GM12878 (cell line): ENCODE data around the gene PREX1. TPM values are rescaled to one million over a fixed set of nuclear protein-coding genes. Genes with fewer than 3 reads are reported as not detected.

Source experiments
- ATAC-seq: fragments of 200-7000 bp; cut with Tn5 transposase; 3 replicates; pipeline ENCODE4 v1.9.1; 2020; ENCODE audit warnings: mild to moderate bottlenecking, moderate library complexity
- BruUV-seq: library from RNA; stranded (reverse); fragments of 400-500 nt; replicated peaks from 2 replicates; lab custom pipeline; 2021; lab: Mats Ljungman, UMichigan
- CTCF ChIA-PET: fragments of 300-600 bp; sonication (Branson Sonifier 250); formaldehyde crosslinking; extraction: SDS; loops from one replicate; lab custom pipeline; 2021; ENCODE audit warnings: inconsistent platforms; lab: Yijun Ruan, JAX
- POLR2A ChIA-PET: fragments of 350-600 bp; formaldehyde crosslinking; extraction: SDS; loops from one replicate; lab custom pipeline; 2021; ENCODE audit warnings: inconsistent platforms; lab: Charles Lee
- RAD21 ChIA-PET: fragments of 300-600 bp; sonication (Branson Sonifier 250); formaldehyde crosslinking; loops from one replicate; lab custom pipeline; 2023; ENCODE audit warnings: antibody characterized with exemption; ENCODE audit not compliant: unreplicated experiment; lab: Charles Lee
- SMC1A ChIA-PET: fragments of 300-600 bp; sonication (Branson Sonifier 250); formaldehyde crosslinking; loops from one replicate; lab custom pipeline; 2023; ENCODE audit not compliant: unreplicated experiment, uncharacterized antibody; lab: Charles Lee
- DNase-seq: peaks from one replicate; pipeline ENCODE4 v3.0.0-alpha.2; 2011; ENCODE audit warnings: low read depth, low spot score
- FAIRE-seq: peaks from 3 replicates; lab custom pipeline; 2011; peaks lifted over from hg19 to GRCh38; lab: Jason Lieb, UNC
- H2AFZ ChIP-seq: 2 replicates; pipeline ENCODE4 v1.6.0; 2011; ENCODE audit warnings: low read depth, low read length, control low read depth; ENCODE audit not compliant: control insufficient read depth
- H3K27ac ChIP-seq: 2 replicates; pipeline ENCODE4 v1.5.1; 2011; ENCODE audit warnings: control low read depth; ENCODE audit not compliant: control insufficient read depth, insufficient read depth
- H3K27me3 ChIP-seq, 2 experiments: replicated peaks in 1 of 2; 2 replicates each; pipeline versions ENCODE4 v1.6.0 to v1.6.1; 2011; ENCODE audit warnings: low read length in 1 of 2; ENCODE audit not compliant: control insufficient read depth in 2 of 2, insufficient read depth in 2 of 2
- H3K36me3 ChIP-seq, 2 experiments: 2 replicates each; pipeline ENCODE4 v1.5.1; 2011; ENCODE audit warnings: low read length in 1 of 2; ENCODE audit not compliant: control insufficient read depth in 2 of 2, insufficient read depth in 2 of 2
- H3K4me1 ChIP-seq: 2 replicates; pipeline ENCODE4 v1.6.1; 2011; ENCODE audit warnings: mild to moderate bottlenecking, low read length, moderate library complexity, mixed read lengths; ENCODE audit not compliant: control insufficient read depth, insufficient read depth
- H3K4me2 ChIP-seq: 2 replicates; pipeline ENCODE4 v1.6.0; 2011; ENCODE audit warnings: control low read depth; ENCODE audit not compliant: control insufficient read depth, insufficient read depth
- H3K4me3 ChIP-seq: fragments of 200-600 bp; sonication (generic); 2 replicates; pipeline ENCODE4 v1.5.1; 2016
- H3K79me2 ChIP-seq: 2 replicates; pipeline ENCODE4 v1.6.0; 2011; ENCODE audit warnings: low read length; ENCODE audit not compliant: control insufficient read depth, insufficient read depth
- H3K9ac ChIP-seq: 2 replicates; pipeline ENCODE4 v1.8.0; 2011; ENCODE audit warnings: low read length, control low read depth, mixed read lengths; ENCODE audit not compliant: control insufficient read depth, insufficient read depth
- H3K9me3 ChIP-seq: replicated peaks from 3 replicates; pipeline ENCODE4 v1.5.1; 2011; ENCODE audit warnings: mild to moderate bottlenecking, low read length; ENCODE audit not compliant: control insufficient read depth, insufficient read depth
- H4K20me1 ChIP-seq: 2 replicates; pipeline ENCODE4 v1.6.0; 2011; ENCODE audit not compliant: control insufficient read depth, insufficient read depth
- NBN ChIP-seq: fragments of 450-650 bp; IDR thresholded peaks from 2 replicates; pipeline ENCODE4 v1.6.1; 2016
- NFYA ChIP-seq: IDR thresholded peaks from 2 replicates; pipeline ENCODE4 v1.6.1; 2011; ENCODE audit warnings: low read depth, mild to moderate bottlenecking, low read length, improper control_type of control experiment, borderline replicate concordance
- SP1 ChIP-seq: IDR thresholded peaks from one replicate; pipeline ENCODE4 v1.6.1; 2011; ENCODE audit warnings: low read depth, low read length
- TCF12 ChIP-seq: IDR thresholded peaks from 2 replicates; pipeline ENCODE4 v1.6.1; 2011; ENCODE audit warnings: low read depth, mild to moderate bottlenecking, low read length
- WGBS: methylation state at CpG from one replicate; pipeline ENCODE4 v1.1.6; 2016; ENCODE audit warnings: low lambda C conversion rate; ENCODE audit not compliant: insufficient replicate concordance, insufficient coverage; ENCODE audit errors: missing lambda C conversion rate; 5-methylcytosine and 5-hydroxymethylcytosine counted together
- in situ Hi-C: fragments of 300-500 bp; cut with MboI; formaldehyde crosslinking; loops from 9 replicates; pipeline ENCODE4 v1.14.3; 2018; ENCODE audit warnings: mixed read lengths
- intact Hi-C: fragments of 100-400 bp; cut with micrococcal nuclease; formaldehyde crosslinking; loops from one replicate; pipeline ENCODE4 v1.14.2; 2022; ENCODE audit not compliant: unreplicated experiment
- polyA plus RNA-seq, 11 experiments: library from polyadenylated mRNA; depleted of rRNA in 4 of 11; unstranded in 6 of 11; stranded (reverse) in 5 of 11; fragments of >200 nt; fragmentation: Nextera tagmentation in 4 of 11; fragmentation: Illumina TruSeq in 1 of 11; extraction: Ambion mirVana in 4 of 11; extraction: Trizol in 1 of 11; gene quantifications; 1 replicate in 1 of 11; 2 replicates in 10 of 11; pipeline versions ENCODE4 v1.2.1 to v1.2.3, GENCODE V29; 2011 to 2016; ENCODE audit warnings: inconsistent platforms in 2 of 11, missing spikeins in 2 of 11, low read depth in 1 of 11
- total RNA-seq, 4 experiments: library from RNA; depleted of rRNA in 3 of 4; stranded (reverse); fragments of >200 nt in 3 of 4; fragmentation: Illumina TruSeq in 1 of 4; extraction: Trizol in 1 of 4; gene quantifications; 2 replicates each; pipeline versions ENCODE4 v1.2.1 to v1.2.3, GENCODE V29; 2013 to 2021
- TF ChIP-seq, protein P1 (sequence below), 3 experiments: IDR thresholded peaks in 2 of 3; conservative IDR thresholded peaks in 1 of 3; 2 replicates each; pipeline ENCODE4 v1.5.1; 2011; ENCODE audit warnings: low read depth in 3 of 3, low read length in 3 of 3, mild to moderate bottlenecking in 3 of 3, control low read depth in 2 of 3, moderate library complexity in 2 of 3, inconsistent platforms in 1 of 3, mixed read lengths in 1 of 3; ENCODE audit not compliant: control insufficient read depth in 2 of 3, insufficient read depth in 1 of 3; ENCODE audit errors: extremely low read depth in 1 of 3
- TF ChIP-seq, protein P2 (sequence below): IDR thresholded peaks from 2 replicates; pipeline ENCODE4 v1.6.1; 2011; ENCODE audit warnings: low read depth, low read length, improper control_type of control experiment, borderline replicate concordance
- TF ChIP-seq, protein P3 (sequence below): fragments of 450-650 bp; IDR thresholded peaks from 2 replicates; pipeline ENCODE4 v1.6.1; 2016; ENCODE audit warnings: mild to moderate bottlenecking, moderate library complexity, borderline replicate concordance
- TF ChIP-seq, protein P4 (sequence below): fragments of 450-650 bp; IDR thresholded peaks from 2 replicates; pipeline ENCODE4 v1.6.1; 2014; ENCODE audit warnings: mild to moderate bottlenecking
- TF ChIP-seq, protein P5 (sequence below): IDR thresholded peaks from 2 replicates; pipeline ENCODE4 v1.6.1; 2012; ENCODE audit warnings: low read depth, low read length, improper control_type of control experiment
- TF ChIP-seq, protein P6 (sequence below): IDR thresholded peaks from 2 replicates; pipeline ENCODE4 v1.6.1; 2012; ENCODE audit warnings: low read depth, low read length, improper control_type of control experiment

PREX1 gene
- total and polyA plus RNA-seq, 10 of the 15 experiments (the other 5 are each of a cell fraction or from before 2014, with no cell fraction given), result 2.6 to 114 (median 38.9) TPM

DNA sequence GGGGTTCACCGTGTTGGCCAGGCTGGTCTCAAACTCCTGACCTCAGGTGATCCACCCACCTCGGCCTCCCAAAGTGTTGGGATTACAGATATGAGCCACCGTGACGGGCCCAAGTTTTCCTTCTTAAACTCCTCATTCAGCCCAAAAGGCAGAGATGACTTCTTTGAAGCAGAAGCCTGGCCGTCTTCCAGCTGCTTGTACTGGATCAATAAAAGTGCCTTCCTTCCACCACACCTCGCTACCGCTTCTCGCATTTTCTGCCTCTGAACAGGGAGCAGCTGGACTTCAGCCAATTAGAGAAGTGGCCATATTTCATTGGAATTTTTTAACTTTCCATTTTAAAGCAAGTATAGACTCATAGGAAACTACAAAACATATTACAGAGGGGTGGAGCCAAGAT, 241.1 kb downstream of the PREX1 start (continued):
- TF ChIP-seq, protein P1, sequence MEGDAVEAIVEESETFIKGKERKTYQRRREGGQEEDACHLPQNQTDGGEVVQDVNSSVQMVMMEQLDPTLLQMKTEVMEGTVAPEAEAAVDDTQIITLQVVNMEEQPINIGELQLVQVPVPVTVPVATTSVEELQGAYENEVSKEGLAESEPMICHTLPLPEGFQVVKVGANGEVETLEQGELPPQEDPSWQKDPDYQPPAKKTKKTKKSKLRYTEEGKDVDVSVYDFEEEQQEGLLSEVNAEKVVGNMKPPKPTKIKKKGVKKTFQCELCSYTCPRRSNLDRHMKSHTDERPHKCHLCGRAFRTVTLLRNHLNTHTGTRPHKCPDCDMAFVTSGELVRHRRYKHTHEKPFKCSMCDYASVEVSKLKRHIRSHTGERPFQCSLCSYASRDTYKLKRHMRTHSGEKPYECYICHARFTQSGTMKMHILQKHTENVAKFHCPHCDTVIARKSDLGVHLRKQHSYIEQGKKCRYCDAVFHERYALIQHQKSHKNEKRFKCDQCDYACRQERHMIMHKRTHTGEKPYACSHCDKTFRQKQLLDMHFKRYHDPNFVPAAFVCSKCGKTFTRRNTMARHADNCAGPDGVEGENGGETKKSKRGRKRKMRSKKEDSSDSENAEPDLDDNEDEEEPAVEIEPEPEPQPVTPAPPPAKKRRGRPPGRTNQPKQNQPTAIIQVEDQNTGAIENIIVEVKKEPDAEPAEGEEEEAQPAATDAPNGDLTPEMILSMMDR (IDR thresholded peaks at IDR 0.05 in 2 of 3, conservative IDR thresholded peaks at IDR 0.05 in 1 of 3; ENCODE audit: control insufficient read depth in 2 of 3, extremely low read depth in 1 of 3, insufficient read depth in 1 of 3, low read depth in 3 of 3, low read length in 3 of 3), result no peak
- TF ChIP-seq SP1 (no peak), NFYA (no peak)
- TF ChIP-seq, protein P2, sequence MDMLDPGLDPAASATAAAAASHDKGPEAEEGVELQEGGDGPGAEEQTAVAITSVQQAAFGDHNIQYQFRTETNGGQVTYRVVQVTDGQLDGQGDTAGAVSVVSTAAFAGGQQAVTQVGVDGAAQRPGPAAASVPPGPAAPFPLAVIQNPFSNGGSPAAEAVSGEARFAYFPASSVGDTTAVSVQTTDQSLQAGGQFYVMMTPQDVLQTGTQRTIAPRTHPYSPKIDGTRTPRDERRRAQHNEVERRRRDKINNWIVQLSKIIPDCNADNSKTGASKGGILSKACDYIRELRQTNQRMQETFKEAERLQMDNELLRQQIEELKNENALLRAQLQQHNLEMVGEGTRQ, result no peak

DNA sequence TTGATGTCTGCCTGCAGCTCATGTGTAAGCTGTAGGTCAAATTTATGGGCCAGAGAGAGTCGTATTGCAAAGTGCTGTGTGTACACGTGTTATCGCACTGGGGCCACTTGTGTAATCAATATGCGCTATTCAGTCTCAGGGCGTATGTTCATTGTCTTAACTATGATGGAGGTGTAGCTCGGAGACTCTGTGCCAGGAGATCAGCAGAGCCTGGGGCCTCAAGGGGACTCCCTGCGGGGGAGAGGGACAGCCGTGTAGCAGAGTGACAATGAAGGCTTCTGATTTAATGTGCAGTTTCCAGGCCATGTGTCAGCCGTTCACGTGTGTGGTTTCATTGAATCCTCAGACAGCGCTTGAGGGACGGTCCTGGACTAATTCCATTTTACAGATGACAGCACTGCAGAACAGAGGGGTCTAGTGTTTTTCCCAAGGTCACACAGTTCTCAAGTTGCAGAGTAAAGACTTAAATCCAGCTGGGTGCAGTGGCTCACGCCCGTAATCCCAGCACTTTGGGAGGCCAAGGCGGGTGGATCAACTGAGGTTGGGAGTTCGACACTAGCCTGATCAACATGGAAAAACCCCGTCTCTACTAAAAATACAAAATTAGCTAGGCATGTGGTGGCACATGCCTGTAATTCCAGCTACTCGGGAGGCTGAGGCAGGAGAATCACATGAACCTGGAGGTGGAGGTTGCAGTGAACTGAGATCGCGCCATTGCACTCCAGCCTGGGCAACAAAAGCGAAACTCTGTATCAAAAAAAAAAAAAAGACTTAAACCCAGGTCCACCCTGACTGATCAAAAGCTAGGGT, 242.5 kb downstream of the PREX1 start:
- intact Hi-C loops (no loop called here), in situ Hi-C loops (no loop called here)
- ATAC-seq, result no peak
- ChIA-PET SMC1A (no interaction called here), CTCF (interaction anchor here (1.6 kb wide), 1 partner anchor 35 kb away, joined by 4 read pairs; no protein-coding TSS in a partner anchor), RAD21 (interaction anchor here (0.7 to 1.2 kb wide), 2 partner anchors 34 to 593 kb away, joined by 3 to 4 read pairs; no protein-coding TSS in a partner anchor), POLR2A (interaction anchor here (0.7 kb wide), 1 partner anchor 880 kb away, joined by 6 read pairs; no protein-coding TSS in a partner anchor)
- no peak for FAIRE-seq
- Histone ChIP-seq H3K4me3 (no peak overlapping the region), H3K27ac (no peak overlapping the region), H3K79me2 (no peaks in the 10 kb centered on the region), H4K20me1 (no peaks in the 10 kb centered on the region), H3K27me3 (no peaks in the 10 kb centered on the region), H3K9ac (no peak overlapping the region), H2AFZ (no peak overlapping the region), H3K36me3 (no peaks in the 10 kb centered on the region), H3K4me2 (no peak overlapping the region), H3K4me1 (no peaks in the 10 kb centered on the region), H3K9me3 (no peaks in the 10 kb centered on the region)
- WGBS, result 49% methylated on average over 18 of the region's 21 CpGs
- DNase-seq, result no peak
- no TSS peak for BruUV-seq
- TF ChIP-seq, protein P3, sequence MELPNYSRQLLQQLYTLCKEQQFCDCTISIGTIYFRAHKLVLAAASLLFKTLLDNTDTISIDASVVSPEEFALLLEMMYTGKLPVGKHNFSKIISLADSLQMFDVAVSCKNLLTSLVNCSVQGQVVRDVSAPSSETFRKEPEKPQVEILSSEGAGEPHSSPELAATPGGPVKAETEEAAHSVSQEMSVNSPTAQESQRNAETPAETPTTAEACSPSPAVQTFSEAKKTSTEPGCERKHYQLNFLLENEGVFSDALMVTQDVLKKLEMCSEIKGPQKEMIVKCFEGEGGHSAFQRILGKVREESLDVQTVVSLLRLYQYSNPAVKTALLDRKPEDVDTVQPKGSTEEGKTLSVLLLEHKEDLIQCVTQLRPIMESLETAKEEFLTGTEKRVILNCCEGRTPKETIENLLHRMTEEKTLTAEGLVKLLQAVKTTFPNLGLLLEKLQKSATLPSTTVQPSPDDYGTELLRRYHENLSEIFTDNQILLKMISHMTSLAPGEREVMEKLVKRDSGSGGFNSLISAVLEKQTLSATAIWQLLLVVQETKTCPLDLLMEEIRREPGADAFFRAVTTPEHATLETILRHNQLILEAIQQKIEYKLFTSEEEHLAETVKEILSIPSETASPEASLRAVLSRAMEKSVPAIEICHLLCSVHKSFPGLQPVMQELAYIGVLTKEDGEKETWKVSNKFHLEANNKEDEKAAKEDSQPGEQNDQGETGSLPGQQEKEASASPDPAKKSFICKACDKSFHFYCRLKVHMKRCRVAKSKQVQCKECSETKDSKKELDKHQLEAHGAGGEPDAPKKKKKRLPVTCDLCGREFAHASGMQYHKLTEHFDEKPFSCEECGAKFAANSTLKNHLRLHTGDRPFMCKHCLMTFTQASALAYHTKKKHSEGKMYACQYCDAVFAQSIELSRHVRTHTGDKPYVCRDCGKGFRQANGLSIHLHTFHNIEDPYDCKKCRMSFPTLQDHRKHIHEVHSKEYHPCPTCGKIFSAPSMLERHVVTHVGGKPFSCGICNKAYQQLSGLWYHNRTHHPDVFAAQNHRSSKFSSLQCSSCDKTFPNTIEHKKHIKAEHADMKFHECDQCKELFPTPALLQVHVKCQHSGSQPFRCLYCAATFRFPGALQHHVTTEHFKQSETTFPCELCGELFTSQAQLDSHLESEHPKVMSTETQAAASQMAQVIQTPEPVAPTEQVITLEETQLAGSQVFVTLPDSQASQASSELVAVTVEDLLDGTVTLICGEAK, result no peak
- TF ChIP-seq, protein P4, sequence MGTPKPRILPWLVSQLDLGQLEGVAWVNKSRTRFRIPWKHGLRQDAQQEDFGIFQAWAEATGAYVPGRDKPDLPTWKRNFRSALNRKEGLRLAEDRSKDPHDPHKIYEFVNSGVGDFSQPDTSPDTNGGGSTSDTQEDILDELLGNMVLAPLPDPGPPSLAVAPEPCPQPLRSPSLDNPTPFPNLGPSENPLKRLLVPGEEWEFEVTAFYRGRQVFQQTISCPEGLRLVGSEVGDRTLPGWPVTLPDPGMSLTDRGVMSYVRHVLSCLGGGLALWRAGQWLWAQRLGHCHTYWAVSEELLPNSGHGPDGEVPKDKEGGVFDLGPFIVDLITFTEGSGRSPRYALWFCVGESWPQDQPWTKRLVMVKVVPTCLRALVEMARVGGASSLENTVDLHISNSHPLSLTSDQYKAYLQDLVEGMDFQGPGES, result no peak
- TF ChIP-seq NBN (no peak), TCF12 (no peak)
- TF ChIP-seq, protein P5, sequence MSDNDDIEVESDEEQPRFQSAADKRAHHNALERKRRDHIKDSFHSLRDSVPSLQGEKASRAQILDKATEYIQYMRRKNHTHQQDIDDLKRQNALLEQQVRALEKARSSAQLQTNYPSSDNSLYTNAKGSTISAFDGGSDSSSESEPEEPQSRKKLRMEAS, result no peak
- TF ChIP-seq, protein P6, sequence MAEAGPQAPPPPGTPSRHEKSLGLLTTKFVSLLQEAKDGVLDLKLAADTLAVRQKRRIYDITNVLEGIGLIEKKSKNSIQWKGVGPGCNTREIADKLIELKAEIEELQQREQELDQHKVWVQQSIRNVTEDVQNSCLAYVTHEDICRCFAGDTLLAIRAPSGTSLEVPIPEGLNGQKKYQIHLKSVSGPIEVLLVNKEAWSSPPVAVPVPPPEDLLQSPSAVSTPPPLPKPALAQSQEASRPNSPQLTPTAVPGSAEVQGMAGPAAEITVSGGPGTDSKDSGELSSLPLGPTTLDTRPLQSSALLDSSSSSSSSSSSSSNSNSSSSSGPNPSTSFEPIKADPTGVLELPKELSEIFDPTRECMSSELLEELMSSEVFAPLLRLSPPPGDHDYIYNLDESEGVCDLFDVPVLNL, result no peak
